Heart left ventricle (tissue), 13 donors: ENCODE results near the gene AFF3.

ENCODE experiments used
- CTCF ChIP-seq, 12 donors: fragments of 200-600 bp; sonication (generic) in 4 of 12; IDR thresholded peaks; one replicate each; pipeline versions ENCODE4 v1.5.0 to v1.8.0; 2018 to 2022; ENCODE audit warnings: antibody characterized with exemption in 12 of 12, mild to moderate bottlenecking in 5 of 12
- POLR2A ChIP-seq, 2 donors: fragments of 450-650 bp; IDR thresholded peaks; one replicate each; pipeline ENCODE4 v1.6.1; 2017; ENCODE audit warnings: antibody characterized with exemption in 2 of 2, mild to moderate bottlenecking in 2 of 2, moderate library complexity in 2 of 2
- donor health status: ischemic (EF 13 %, LVEDD 7.1; RV severe dilation, severe dysfunction).
- donor health status: DM: no; HTN: yes; CAD: no.
- donor health status: DM: no; HTN: no; CAD: no.
- donor health status: ischemic (EF 25% LVEDD 6.9; RV normal size, moderate dysfunction).
- donor health status: ischemic (EF 25% LVEDD 5.7; RV mildly dilated, moderate dysfunction).
- donor health status: ischemic (EF 35%, LVEDD 5.7; RV mildly dilated, moderate dysfunction).
- donor health status: nonischemic (EF 11% LVEDD 7.7; RV severe dilation, severe dysfunction).
- donor health status: DM: yes; HTN: yes; CAD: no.
- donor health status: PGD.
- donor health status: ischemic (EF 29% LVEDD 5.4; RV normal size, mild dysfunction).
- donor health status: nonischemic (EF 23%, LVEDD 6.1; RV moderate dilation, normal function).

- no peak for TF ChIP-seq CTCF (IDR thresholded peaks at IDR 0.05)
- no peak for TF ChIP-seq POLR2A (IDR thresholded peaks at IDR 0.05)
These were observed 18.0 kb upstream of the AFF3 start for GRCh38 chr2:100160396-100160795.
